ENCODE data around the gene PSMA1. TPM values are rescaled to one million over a fixed set of nuclear protein-coding genes. Genes with fewer than 3 reads are reported as not detected.

Gene PSMA1
- total and polyA plus RNA-seq, 3 experiments from 2014 or later, result 159 to 344 (median 337) TPM

GRCh38 chr11:14503023-14503422 lies 17.2 kb downstream of the PSMA1 start:
- Mint-ChIP-seq H3K4me1 (peaks cover 14 to 23% (median 21%) of the 10 kb centered on the region in 3 donors), H3K4me3 (no peak overlapping the region), H3K36me3 (peaks cover under 1 to 62% (median 20%) of the 10 kb centered on the region in 3 donors), H3K27me3 (no peaks in the 10 kb centered on the region), H3K27ac (peak overlapping the region in 5 of 8 donors; percentile 27 to 96 (median 35)), H3K9me3 (no peaks in the 10 kb centered on the region)
- no peak for DNase-seq
- H3K4me1 ChIP-seq (ENCODE audit: insufficient read depth, low read length), result peaks cover 17% of the 10 kb centered on the region
- ChIA-PET POLR2A (interaction anchor here (0.7 kb wide), 1 partner anchor 187 kb away, joined by 6 read pairs; no protein-coding TSS in a partner anchor), CTCF (interaction anchor here (1.2 kb wide), 1 partner anchor 14 kb away, joined by 3 read pairs; no protein-coding TSS in a partner anchor)
- H3K27me3 ChIP-seq (ENCODE audit: insufficient read depth, low read length, poor library complexity, severe bottlenecking), result no peaks in the 10 kb centered on the region
- H3K36me3 ChIP-seq (ENCODE audit: insufficient read depth, low read length), result peaks cover 27% of the 10 kb centered on the region
- H3K4me3 ChIP-seq (ENCODE audit: low read length), result no peak overlapping the region
- no peaks in the 10 kb centered on the region for H3K9me3 ChIP-seq (ENCODE audit: low read length)
- no peak overlapping the region for H3K27ac ChIP-seq (ENCODE audit: low read depth, low read length)

DNA sequence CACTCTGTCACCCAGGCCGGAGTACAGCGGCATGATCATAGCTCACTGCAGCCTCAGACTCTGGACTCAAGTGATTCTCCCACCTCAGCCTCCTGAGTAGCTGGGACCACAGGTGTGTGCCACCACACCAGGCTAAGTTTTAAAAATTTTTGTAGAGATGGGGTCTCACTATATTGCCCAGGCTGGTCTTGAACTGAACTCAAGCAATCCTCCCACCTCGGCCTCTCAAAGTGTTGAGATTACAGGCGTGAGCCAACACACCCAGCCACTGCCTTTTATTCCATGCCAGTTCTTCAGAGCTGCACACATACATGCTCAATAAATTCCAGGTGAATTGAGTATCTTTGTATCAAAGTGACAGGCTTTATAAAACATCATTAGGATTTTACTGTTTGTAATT lies 18.1 kb downstream of the PSMA1 start:
- Mint-ChIP-seq H3K27ac (peak overlapping the region in 6 of 8 donors; percentile 36 to 99 (median 68)), H3K4me3 (no peak overlapping the region)

GRCh38 chr11:14500181-14500651 lies 20.0 kb downstream of the PSMA1 start:
- Histone ChIP-seq H3K27ac (ENCODE audit: low read depth, low read length) (peak overlapping the region; percentile 81), H3K9me3 (ENCODE audit: low read length) (no peaks in the 10 kb centered on the region), H3K27me3 (ENCODE audit: insufficient read depth, low read length, poor library complexity, severe bottlenecking) (no peaks in the 10 kb centered on the region), H3K4me1 (ENCODE audit: insufficient read depth, low read length) (peaks cover 21% of the 10 kb centered on the region), H3K4me3 (ENCODE audit: low read length) (peak overlapping the region; percentile 93), H3K36me3 (ENCODE audit: insufficient read depth, low read length) (peaks cover 7% of the 10 kb centered on the region)
- Mint-ChIP-seq H3K27ac (peak overlapping the region; percentile 96 to 100 (median 98)), H3K4me1 (peaks cover 39 to 51% (median 48%) of the 10 kb centered on the region in 3 donors), H3K9me3 (no peaks in the 10 kb centered on the region), H3K4me3 (peak overlapping the region; percentile 90 to 99 (median 95)), H3K36me3 (peaks cover 17 to 62% (median 17%) of the 10 kb centered on the region in 3 donors), H3K27me3 (no peaks in the 10 kb centered on the region)
- POLR2A ChIA-PET, result interaction anchor here (0.6 to 2.0 kb wide), 3 partner anchors 18 to 392 kb away, joined by 3 to 13 read pairs (median 6); partner anchors contain the start of genes CYP2R1 and PSMA1
- CTCF ChIA-PET, result interaction anchor here (0.6 to 2.5 kb wide), 8 partner anchors 15 to 407 kb away, joined by 3 to 12 read pairs (median 5); partner anchors contain the start of genes CYP2R1 and PDE3B
- DNase-seq, result peak; percentile 46 to 71 (median 65)

More for the DNA sequence above, 18.1 kb downstream of the PSMA1 start:
- H3K27me3 Mint-ChIP-seq, result no peaks in the 10 kb centered on the region
- no peak overlapping the region for H3K4me3 ChIP-seq (ENCODE audit: low read length)
- H3K9me3 ChIP-seq (ENCODE audit: low read length), result no peaks in the 10 kb centered on the region
- H3K4me1 Mint-ChIP-seq, result peaks cover 23 to 32% (median 31%) of the 10 kb centered on the region in 3 donors
- no peaks in the 10 kb centered on the region for H3K9me3 Mint-ChIP-seq
- no peak for DNase-seq
- H3K27ac ChIP-seq (ENCODE audit: low read depth, low read length), result no peak overlapping the region
- no peaks in the 10 kb centered on the region for H3K27me3 ChIP-seq (ENCODE audit: insufficient read depth, low read length, poor library complexity, severe bottlenecking)
- H3K36me3 ChIP-seq (ENCODE audit: insufficient read depth, low read length), result peaks cover 22% of the 10 kb centered on the region
- ChIA-PET POLR2A (no interaction called here), CTCF (no interaction called here)
- H3K4me1 ChIP-seq (ENCODE audit: insufficient read depth, low read length), result peaks cover 21% of the 10 kb centered on the region
- H3K36me3 Mint-ChIP-seq, result peaks cover 9 to 63% (median 24%) of the 10 kb centered on the region in 3 donors

- CTCF ChIA-PET, result interaction anchor here (0.7 to 2.5 kb wide), 5 partner anchors 16 to 408 kb away, joined by 3 to 12 read pairs (median 7); partner anchors contain the start of gene PDE3B
- H3K4me1 Mint-ChIP-seq, result peaks cover 45 to 56% (median 53%) of the 10 kb centered on the region in 3 donors
These were observed 20.5 kb downstream of the PSMA1 start, which contains the start of gene COPB1 for GRCh38 chr11:14499560-14500180. Gene COPB1, minus strand, starts transcription at chr11:14499811. Its CDS starts 883 bp downstream, at chr11:14498928.

DNA sequence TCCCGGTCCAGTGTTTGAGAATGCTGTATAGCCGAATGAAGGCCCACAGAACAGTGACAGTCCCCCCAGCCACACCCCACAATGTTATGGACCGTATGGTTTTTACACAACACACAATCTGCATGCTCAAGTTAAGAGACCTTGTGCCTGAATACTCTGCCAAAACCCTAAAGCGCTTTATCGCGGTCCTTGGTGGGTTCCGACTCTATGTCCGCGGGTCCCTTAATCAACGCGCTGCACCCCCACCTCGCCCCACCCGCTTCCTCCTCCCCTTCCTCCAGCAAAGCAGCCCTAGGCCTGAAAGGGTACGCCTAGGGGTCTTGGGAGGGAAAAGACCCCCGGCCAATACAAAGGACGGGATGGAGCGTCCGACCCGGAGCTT lies 21.0 kb downstream of the PSMA1 start:
- peak in 2 of 5 donors; percentile 34 to 36 for DNase-seq
- H3K36me3 ChIP-seq (ENCODE audit: insufficient read depth, low read length), result peaks cover 17% of the 10 kb centered on the region
- H3K36me3 Mint-ChIP-seq, result peaks cover 10 to 62% (median 25%) of the 10 kb centered on the region in 3 donors
- CTCF ChIA-PET, result interaction anchor here (1.3 to 2.5 kb wide), 5 partner anchors 17 to 408 kb away, joined by 3 to 12 read pairs (median 7); partner anchors contain the start of gene PDE3B
- H3K27me3 ChIP-seq (ENCODE audit: insufficient read depth, low read length, poor library complexity, severe bottlenecking), result no peaks in the 10 kb centered on the region
- H3K27ac ChIP-seq (ENCODE audit: low read depth, low read length), result peak overlapping the region; percentile 81
- H3K4me1 ChIP-seq (ENCODE audit: insufficient read depth, low read length), result peaks cover 21% of the 10 kb centered on the region
- POLR2A ChIA-PET, result interaction anchor here (0.9 to 2.0 kb wide), 2 partner anchors 21 to 145 kb away, joined by 3 to 13 read pairs; partner anchors contain the start of genes PDE3B and PSMA1
- H3K9me3 ChIP-seq (ENCODE audit: low read length), result no peaks in the 10 kb centered on the region
- peak overlapping the region; percentile 53 for H3K4me3 ChIP-seq (ENCODE audit: low read length)
- peak overlapping the region; percentile 90 to 99 (median 95) for H3K4me3 Mint-ChIP-seq
- H3K9me3 Mint-ChIP-seq, result no peaks in the 10 kb centered on the region
- no peaks in the 10 kb centered on the region for H3K27me3 Mint-ChIP-seq
- peaks cover 47 to 61% (median 56%) of the 10 kb centered on the region in 3 donors for H3K4me1 Mint-ChIP-seq
- H3K27ac Mint-ChIP-seq, result peak overlapping the region; percentile 96 to 100 (median 98)

More at GRCh38 chr11:14499560-14500180, 20.5 kb downstream of the PSMA1 start, which contains the start of gene COPB1:
- no peaks in the 10 kb centered on the region for H3K27me3 ChIP-seq (ENCODE audit: insufficient read depth, low read length, poor library complexity, severe bottlenecking)
- H3K36me3 Mint-ChIP-seq, result peaks cover 14 to 62% (median 22%) of the 10 kb centered on the region in 3 donors
- no peaks in the 10 kb centered on the region for H3K9me3 ChIP-seq (ENCODE audit: low read length)
- H3K27ac Mint-ChIP-seq, result peak within 1 kb of the TSS; percentile 96 to 100 (median 98)
- H3K4me3 ChIP-seq (ENCODE audit: low read length), result peak within 1 kb of the TSS; percentile 93
- POLR2A ChIA-PET, result interaction anchor here (0.9 to 2.0 kb wide), 3 partner anchors 21 to 392 kb away, joined by 3 to 13 read pairs (median 6); partner anchors contain the start of genes CYP2R1, PDE3B and PSMA1
- H3K4me1 ChIP-seq (ENCODE audit: insufficient read depth, low read length), result peaks cover 21% of the 10 kb centered on the region
- DNase-seq, result peak; percentile 88 to 95 (median 93)
- no peaks in the 10 kb centered on the region for H3K9me3 Mint-ChIP-seq
- no peaks in the 10 kb centered on the region for H3K27me3 Mint-ChIP-seq
- peak within 1 kb of the TSS; percentile 90 to 99 (median 95) for H3K4me3 Mint-ChIP-seq
- peaks cover 13% of the 10 kb centered on the region for H3K36me3 ChIP-seq (ENCODE audit: insufficient read depth, low read length)
- H3K27ac ChIP-seq (ENCODE audit: low read depth, low read length), result peak within 1 kb of the TSS; percentile 81

DNA sequence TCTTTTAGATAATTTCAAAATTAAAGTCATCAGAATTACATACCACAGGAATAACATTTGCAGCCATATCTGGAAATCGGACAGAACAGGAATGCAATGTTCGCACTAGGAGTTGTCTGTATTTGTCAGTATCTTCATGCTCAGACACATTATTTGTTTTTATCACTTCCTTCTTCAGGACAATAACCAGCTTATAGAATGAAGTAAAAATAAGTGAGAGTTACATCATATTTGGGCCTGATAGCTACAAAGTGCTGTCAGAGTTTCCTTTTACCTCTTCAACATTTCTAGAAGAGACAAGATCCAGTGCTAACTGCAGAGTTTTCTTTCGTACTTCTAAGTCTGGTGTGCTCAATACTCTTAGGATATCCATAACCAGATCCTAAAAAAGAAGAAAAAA lies 39.5 kb downstream of the PSMA1 start:
- Histone ChIP-seq H3K4me1 (ENCODE audit: insufficient read depth, low read length) (no peaks in the 10 kb centered on the region), H3K27me3 (ENCODE audit: insufficient read depth, low read length, poor library complexity, severe bottlenecking) (no peaks in the 10 kb centered on the region), H3K27ac (ENCODE audit: low read depth, low read length) (no peak overlapping the region), H3K36me3 (ENCODE audit: insufficient read depth, low read length) (peaks cover 41% of the 10 kb centered on the region), H3K9me3 (ENCODE audit: low read length) (no peaks in the 10 kb centered on the region), H3K4me3 (ENCODE audit: low read length) (no peak overlapping the region)
- no peak overlapping the region for H3K4me3 Mint-ChIP-seq
- peaks cover 10 to 25% (median 25%) of the 10 kb centered on the region in 3 donors for H3K4me1 Mint-ChIP-seq
- peaks cover 0 to 82% (median 18%) of the 10 kb centered on the region in 3 donors for H3K36me3 Mint-ChIP-seq
- no peak for DNase-seq
- H3K27me3 Mint-ChIP-seq, result no peaks in the 10 kb centered on the region
- H3K9me3 Mint-ChIP-seq, result no peaks in the 10 kb centered on the region
- ChIA-PET POLR2A (no interaction called here), CTCF (interaction anchor here (0.6 to 2.3 kb wide), 3 partner anchors 18 to 26 kb away, joined by 3 to 6 read pairs (median 3); no protein-coding TSS in a partner anchor)
- H3K27ac Mint-ChIP-seq, result no peak overlapping the region

- H3K4me1 Mint-ChIP-seq, result peaks cover 39 to 69% (median 68%) of the 10 kb centered on the region in 3 donors
- H3K4me3 Mint-ChIP-seq, result no peak overlapping the region
- peaks cover 74% of the 10 kb centered on the region for H3K36me3 ChIP-seq (ENCODE audit: insufficient read depth, low read length)
- no peak for DNase-seq
- no peaks in the 10 kb centered on the region for H3K9me3 ChIP-seq (ENCODE audit: low read length)
- POLR2A ChIA-PET, result no interaction called here
- H3K9me3 Mint-ChIP-seq, result no peaks in the 10 kb centered on the region
- peaks cover 8 to 88% (median 35%) of the 10 kb centered on the region in 3 donors for H3K36me3 Mint-ChIP-seq
- H3K4me3 ChIP-seq (ENCODE audit: low read length), result no peak overlapping the region
- CTCF ChIA-PET, result interaction anchor here (1.3 kb wide), 1 partner anchor 16 kb away, joined by 7 read pairs; no protein-coding TSS in a partner anchor
- H3K27me3 ChIP-seq (ENCODE audit: insufficient read depth, low read length, poor library complexity, severe bottlenecking), result no peaks in the 10 kb centered on the region
- no peak overlapping the region for H3K27ac ChIP-seq (ENCODE audit: low read depth, low read length)
- H3K27ac Mint-ChIP-seq, result peak overlapping the region in 6 of 8 donors; percentile 26 to 84 (median 71)
- no peaks in the 10 kb centered on the region for H3K27me3 Mint-ChIP-seq
- H3K4me1 ChIP-seq (ENCODE audit: insufficient read depth, low read length), result peaks cover 8% of the 10 kb centered on the region
These were observed 49.1 kb downstream of the PSMA1 start for GRCh38 chr11:14471127-14471526.

Measured in CD8-positive, alpha-beta memory T cell (primary cell).